GM18519 (cell line): ENCODE measurements around the gene CA4.

Source experiments
- ATAC-seq: cut with Tn5 transposase; IDR thresholded peaks from one replicate; pipeline ENCODE4 v1.9.1; 2021; ENCODE audit warnings: mild to moderate bottlenecking, moderate library complexity; ENCODE audit not compliant: unreplicated experiment, low FRiP score

The CA4 gene

GRCh38 chr17:60154616-60155426 is 5.0 kb downstream of the CA4 start:
- ATAC-seq = no peak

- ATAC-seq = no peak
These were observed 5.6 kb downstream of the CA4 start for GRCh38 chr17:60155427-60155814.

GRCh38 chr17:60155815-60156214 is 6.0 kb downstream of the CA4 start:
- no peak for ATAC-seq

- ATAC-seq = no peak
These were observed 7.0 kb downstream of the CA4 start for GRCh38 chr17:60156746-60157145.

- ATAC-seq = no peak
These were observed 7.8 kb downstream of the CA4 start for GRCh38 chr17:60157487-60158040.

- ATAC-seq = no peak
These were observed 9.1 kb downstream of the CA4 start for GRCh38 chr17:60158751-60159478.

GRCh38 chr17:60159479-60159866 is 9.7 kb downstream of the CA4 start:
- no peak for ATAC-seq

GRCh38 chr17:60160829-60161501 is 11.2 kb downstream of the CA4 start:
- no peak for ATAC-seq

- no peak for ATAC-seq
These were observed 12.0 kb downstream of the CA4 start for GRCh38 chr17:60161598-60162330.

GRCh38 chr17:60163108-60163784 is 13.5 kb downstream of the CA4 start:
- no peak for ATAC-seq

GRCh38 chr17:60164164-60164563 is 14.4 kb downstream of the CA4 start:
- ATAC-seq = no peak

- no peak for ATAC-seq
These were observed 14.9 kb downstream of the CA4 start for GRCh38 chr17:60164697-60165096.

GRCh38 chr17:60165223-60165622 is 15.4 kb downstream of the CA4 start:
- no peak for ATAC-seq

- ATAC-seq = no peak
These were observed 16.2 kb downstream of the CA4 start for GRCh38 chr17:60165971-60166370.

- no peak for ATAC-seq
These were observed 17.4 kb downstream of the CA4 start for GRCh38 chr17:60167065-60167741.

GRCh38 chr17:60168654-60169053 is 18.9 kb downstream of the CA4 start:
- no peak for ATAC-seq

GRCh38 chr17:60169921-60170817 is 20.4 kb downstream of the CA4 start:
- no peak for ATAC-seq
